A673 (cell line): ENCODE data around the gene SMAD5. TPM values are rescaled to one million over a fixed set of nuclear protein-coding genes. Genes with fewer than 3 reads are reported as not detected.

Experiments
- BruUV-seq: library from RNA; stranded (reverse); fragments of 400-500 nt; replicated peaks from 2 replicates; lab custom pipeline; 2021; lab: Mats Ljungman, UMichigan
- CTCF ChIA-PET: fragments of 300-600 bp; sonication (Branson Sonifier 250); formaldehyde crosslinking; loops from one replicate; lab custom pipeline; 2022; ENCODE audit warnings: antibody characterized with exemption; lab: Charles Lee
- POLR2A ChIA-PET: fragments of 300-600 bp; sonication (Branson Sonifier 250); formaldehyde crosslinking; loops from one replicate; lab custom pipeline; 2022; ENCODE audit warnings: antibody characterized with exemption; ENCODE audit not compliant: low non-redundant PET; lab: Charles Lee
- DNase-seq: peaks from one replicate; pipeline ENCODE4 v3.0.0-alpha.2; 2015; ENCODE audit warnings: low spot score
- H3K27ac ChIP-seq: fragments of 200-600 bp; sonication (generic); 2 replicates; pipeline ENCODE4 v1.5.1; 2016; ENCODE audit warnings: mixed run types, low read depth, mild to moderate bottlenecking, mixed read lengths, antibody characterized with exemption, low read length; ENCODE audit not compliant: poor library complexity, severe bottlenecking
- H3K27me3 ChIP-seq: fragments of 200-600 bp; sonication (generic); replicated peaks from 2 replicates; pipeline ENCODE4 v1.6.1; 2017; ENCODE audit warnings: mixed run types, low read depth, mild to moderate bottlenecking, mixed read lengths, antibody characterized with exemption, low read length; ENCODE audit not compliant: insufficient read depth, poor library complexity
- H3K36me3 ChIP-seq: fragments of 200-600 bp; sonication (generic); 2 replicates; pipeline ENCODE4 v1.6.1; 2016; ENCODE audit warnings: mixed run types, mild to moderate bottlenecking, mixed read lengths, antibody characterized with exemption, low read length; ENCODE audit not compliant: insufficient read depth, poor library complexity, severe bottlenecking
- H3K4me1 ChIP-seq: fragments of 200-600 bp; sonication (generic); 2 replicates; pipeline ENCODE4 v1.6.1; 2017; ENCODE audit warnings: mixed run types, mild to moderate bottlenecking, mixed read lengths, antibody characterized with exemption, low read length; ENCODE audit not compliant: insufficient read depth, poor library complexity, severe bottlenecking
- H3K4me3 ChIP-seq: fragments of 200-600 bp; sonication (generic); 2 replicates; pipeline ENCODE4 v1.5.1; 2016; ENCODE audit warnings: low read depth, mixed run types, mild to moderate bottlenecking, mixed read lengths, low read length; ENCODE audit not compliant: poor library complexity, severe bottlenecking
- H3K9me3 ChIP-seq: fragments of 200-600 bp; sonication (generic); 2 replicates; pipeline ENCODE4 v1.6.1; 2016; ENCODE audit warnings: mixed run types, low read depth, mild to moderate bottlenecking, mixed read lengths, antibody characterized with exemption, low read length; ENCODE audit not compliant: poor library complexity, severe bottlenecking
- EZH2 ChIP-seq: fragments of 200-600 bp; sonication (generic); IDR thresholded peaks from 2 replicates; pipeline ENCODE4 v1.6.1; 2017; ENCODE audit warnings: borderline replicate concordance, low read depth, mild to moderate bottlenecking, mixed read lengths, antibody characterized with exemption, low read length; ENCODE audit not compliant: poor library complexity, severe bottlenecking
- intact Hi-C: fragments of 100-400 bp; cut with micrococcal nuclease; formaldehyde crosslinking; loops from one replicate; pipeline ENCODE4 v1.10.0; 2022; ENCODE audit not compliant: unreplicated experiment
- total RNA-seq: library from RNA; stranded (reverse); gene quantifications from 2 replicates; pipeline ENCODE4 v1.2.3, GENCODE V29; 2021
- TF ChIP-seq, protein P1 (sequence below): fragments of 300-800, 200-600 bp; sonication (generic); conservative IDR thresholded peaks from 2 replicates; pipeline ENCODE4 v1.5.1; 2017; ENCODE audit warnings: low read depth, mild to moderate bottlenecking, antibody characterized with exemption, low read length, moderate library complexity, mixed read lengths

The SMAD5 gene
- total RNA-seq, 1 experiment from 2014 or later = 72.0 TPM

DNA sequence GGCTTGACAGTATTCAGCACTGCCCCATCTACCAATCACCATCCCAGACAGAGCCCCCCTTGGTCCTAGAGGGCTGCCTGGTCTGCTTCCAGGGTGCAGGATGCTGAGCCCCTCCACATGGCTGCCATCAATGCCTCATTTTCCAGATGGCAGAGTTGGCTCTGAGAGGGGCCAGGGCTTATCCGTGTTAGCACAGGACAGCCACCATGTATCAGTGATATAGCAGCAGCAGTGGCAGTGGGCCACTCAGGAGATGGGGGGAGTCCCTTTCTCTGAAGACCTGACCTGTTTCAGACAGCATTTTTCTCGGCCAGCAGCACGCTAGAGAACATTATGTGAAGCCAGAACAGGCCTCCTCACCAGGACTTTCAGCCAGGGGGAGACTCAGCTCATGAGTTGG lies 61.9 kb downstream of the SMAD5 start:
- POLR2A ChIA-PET = no interaction called here
- no peak for DNase-seq
- no TSS peak for BruUV-seq
- CTCF ChIA-PET = no interaction called here
- Histone ChIP-seq H3K4me3 (no peak overlapping the region), H3K27me3 (peaks cover 66% of the 10 kb centered on the region), H3K36me3 (no peaks in the 10 kb centered on the region), H3K9me3 (no peaks in the 10 kb centered on the region), H3K27ac (no peak overlapping the region), H3K4me1 (no peaks in the 10 kb centered on the region)
- no peak for TF ChIP-seq EZH2
- TF ChIP-seq, protein P1, sequence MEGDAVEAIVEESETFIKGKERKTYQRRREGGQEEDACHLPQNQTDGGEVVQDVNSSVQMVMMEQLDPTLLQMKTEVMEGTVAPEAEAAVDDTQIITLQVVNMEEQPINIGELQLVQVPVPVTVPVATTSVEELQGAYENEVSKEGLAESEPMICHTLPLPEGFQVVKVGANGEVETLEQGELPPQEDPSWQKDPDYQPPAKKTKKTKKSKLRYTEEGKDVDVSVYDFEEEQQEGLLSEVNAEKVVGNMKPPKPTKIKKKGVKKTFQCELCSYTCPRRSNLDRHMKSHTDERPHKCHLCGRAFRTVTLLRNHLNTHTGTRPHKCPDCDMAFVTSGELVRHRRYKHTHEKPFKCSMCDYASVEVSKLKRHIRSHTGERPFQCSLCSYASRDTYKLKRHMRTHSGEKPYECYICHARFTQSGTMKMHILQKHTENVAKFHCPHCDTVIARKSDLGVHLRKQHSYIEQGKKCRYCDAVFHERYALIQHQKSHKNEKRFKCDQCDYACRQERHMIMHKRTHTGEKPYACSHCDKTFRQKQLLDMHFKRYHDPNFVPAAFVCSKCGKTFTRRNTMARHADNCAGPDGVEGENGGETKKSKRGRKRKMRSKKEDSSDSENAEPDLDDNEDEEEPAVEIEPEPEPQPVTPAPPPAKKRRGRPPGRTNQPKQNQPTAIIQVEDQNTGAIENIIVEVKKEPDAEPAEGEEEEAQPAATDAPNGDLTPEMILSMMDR = no peak
- intact Hi-C loops = no loop called here

DNA sequence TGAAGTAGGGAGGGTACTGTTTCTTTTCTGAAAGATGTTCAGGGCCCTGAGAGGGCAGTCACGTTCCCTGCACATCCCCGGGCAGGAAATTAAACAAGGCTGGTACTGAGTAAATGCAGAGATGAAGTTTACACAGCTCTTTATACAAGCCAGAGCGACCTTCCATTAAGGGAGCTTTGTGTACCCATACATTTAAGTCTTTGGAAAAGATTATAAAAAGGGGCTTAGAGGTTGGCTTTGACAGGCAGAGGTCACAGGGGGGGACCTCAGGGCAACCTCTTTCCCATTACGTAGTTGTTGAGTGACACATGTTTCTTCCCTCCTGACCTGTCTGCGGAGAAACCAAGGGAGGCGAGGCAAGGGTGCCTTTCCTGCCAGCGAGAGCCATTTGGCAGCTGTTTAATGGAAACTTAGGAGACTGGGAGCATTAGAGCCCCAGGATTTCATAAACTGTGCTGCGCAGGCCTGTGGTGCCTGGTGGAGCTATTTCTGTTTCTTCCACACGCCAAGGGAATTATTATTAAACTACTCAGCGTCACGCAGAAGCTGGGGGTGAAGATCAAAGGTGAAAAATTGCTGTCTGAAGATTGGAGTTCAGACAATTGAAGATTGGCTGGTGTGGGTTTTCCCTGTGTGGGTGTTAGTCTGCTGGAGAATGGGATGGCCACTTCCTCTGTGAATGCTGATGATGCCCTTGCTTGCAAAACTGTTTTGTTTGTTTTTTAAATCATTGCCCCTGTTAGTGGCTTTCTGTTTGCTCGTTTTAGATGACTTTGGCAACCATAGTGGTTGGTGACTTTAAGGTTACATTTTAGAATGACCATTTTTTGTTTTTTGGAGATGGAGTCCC lies 63.6 kb downstream of the SMAD5 start:
- no TSS peak for BruUV-seq
- H3K36me3 ChIP-seq = no peaks in the 10 kb centered on the region
- DNase-seq = no peak
- no peak overlapping the region for H3K27ac ChIP-seq
- H3K9me3 ChIP-seq = no peaks in the 10 kb centered on the region
- POLR2A ChIA-PET = interaction anchor here (0.6 kb wide), 1 partner anchor 1424 kb away, joined by 3 read pairs; no protein-coding TSS in a partner anchor
- TF ChIP-seq EZH2 = no peak
- TF ChIP-seq, protein P1 = no peak
- intact Hi-C loops = no loop called here
- peaks cover 64% of the 10 kb centered on the region for H3K27me3 ChIP-seq
- H3K4me1 ChIP-seq = no peaks in the 10 kb centered on the region
- H3K4me3 ChIP-seq = no peak overlapping the region
- CTCF ChIA-PET = no interaction called here

DNA sequence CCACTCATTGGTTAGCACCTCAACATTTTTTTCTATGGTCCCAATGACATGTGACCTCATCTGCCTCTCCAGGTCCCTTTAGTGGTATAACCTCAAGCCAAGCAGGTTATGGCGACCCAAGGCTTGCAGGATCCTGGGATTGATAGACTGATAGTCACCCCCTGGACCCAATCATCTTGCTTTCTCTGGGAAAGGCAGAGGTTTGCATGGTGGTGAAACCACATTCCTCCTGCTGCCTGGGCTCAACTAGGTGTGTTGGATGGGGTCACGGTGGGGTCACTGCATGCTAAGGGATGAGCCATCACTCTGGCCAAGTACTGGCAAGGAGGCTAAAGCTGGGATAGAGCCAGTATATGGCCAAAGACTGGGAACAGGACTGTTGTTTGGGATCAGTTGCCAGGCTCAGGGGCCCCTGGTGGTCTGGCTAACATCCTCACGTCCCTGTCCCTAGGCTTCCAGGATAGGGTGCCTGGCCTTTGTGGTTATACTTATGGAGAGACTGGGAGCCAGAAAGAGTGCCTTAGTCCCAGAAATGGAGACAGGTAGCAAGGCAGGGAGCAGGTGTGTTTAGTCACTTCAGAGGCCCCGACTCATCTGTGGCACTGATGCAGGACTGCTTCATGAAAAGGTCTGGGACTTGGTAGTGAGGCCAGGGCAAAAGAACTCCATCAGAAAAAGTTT lies 65.0 kb downstream of the SMAD5 start:
- no peaks in the 10 kb centered on the region for H3K36me3 ChIP-seq
- H3K9me3 ChIP-seq = no peaks in the 10 kb centered on the region
- intact Hi-C loops = no loop called here
- DNase-seq = no peak
- BruUV-seq = no TSS peak
- H3K27me3 ChIP-seq = peaks cover 56% of the 10 kb centered on the region
- ChIA-PET POLR2A (no interaction called here), CTCF (no interaction called here)
- H3K27ac ChIP-seq = no peak overlapping the region
- no peaks in the 10 kb centered on the region for H3K4me1 ChIP-seq
- TF ChIP-seq, protein P1 = no peak
- no peak for TF ChIP-seq EZH2
- no peak overlapping the region for H3K4me3 ChIP-seq
